ENCODE results near the gene TOR2A. TPM values are rescaled to one million over a fixed set of nuclear protein-coding genes. Genes with fewer than 3 reads are reported as not detected.
"Not testable (repeated sequence)": the region's sequence is repeated elsewhere in the genome, so short reads cannot be mapped to it uniquely, and the experiment has no call there.

Gene TOR2A
- total RNA-seq (10 to 100 TPM; 28.7 to 32.0 TPM), polyA plus RNA-seq (ENCODE audit: insufficient read depth, low read depth, low replicate concordance) (30.4 TPM)
- long read RNA-seq, donor 1, transcript TOR2A-203 (5 exons, 1,523 nt), result major isoform, 10 of 15 reads
- long read RNA-seq, donor 1, partial matches to known transcripts, result 0 of 15 reads
- long read RNA-seq, donor 1, other reads (novel, unspliced or antisense), result 0 of 15 reads
- long read RNA-seq, donor 2, transcript TOR2A-203 (5 exons, 1,523 nt), result major isoform, 5 of 9 reads
- long read RNA-seq, donor 2, partial matches to known transcripts, result 0 of 9 reads
- long read RNA-seq, donor 2, other reads (novel, unspliced or antisense), result 0 of 9 reads

DNA sequence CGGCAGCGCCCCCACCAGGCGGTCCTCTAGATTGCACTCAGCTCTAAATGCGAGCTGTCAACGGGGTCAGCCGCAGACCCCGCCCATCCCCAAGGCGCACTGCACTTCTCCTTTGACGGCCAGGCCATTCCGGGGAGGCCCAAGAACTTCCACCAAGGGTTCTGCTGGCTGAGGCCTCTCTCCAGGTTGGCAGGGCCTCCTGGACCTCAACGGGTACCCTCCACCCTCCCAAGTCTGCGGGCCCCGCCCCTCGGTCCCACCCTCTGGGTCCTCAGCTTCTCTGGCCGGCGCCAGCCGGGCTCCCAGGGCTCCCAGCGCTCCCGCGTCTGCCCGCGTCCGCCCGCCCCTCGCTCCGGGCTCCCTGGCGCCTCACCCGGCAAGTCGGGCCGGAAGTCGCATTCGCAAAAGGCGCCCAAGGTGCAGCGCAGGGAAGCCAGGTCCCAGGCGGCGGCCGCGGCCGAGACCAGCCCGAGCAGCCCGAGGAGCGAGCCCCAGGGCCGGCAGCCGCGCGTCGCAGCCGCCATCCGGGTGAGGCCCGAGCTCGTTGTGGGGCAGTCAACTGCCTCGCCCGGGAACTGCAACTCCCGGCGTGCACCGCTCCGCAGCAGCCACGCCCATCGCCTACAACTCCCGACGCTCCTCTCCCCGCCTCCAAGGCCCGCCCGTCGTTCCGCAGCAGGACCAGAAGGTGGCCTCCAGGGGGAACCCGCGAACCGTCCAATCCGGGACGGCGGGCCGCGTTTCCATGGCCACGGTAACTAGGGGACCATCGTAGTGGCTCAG is at the start of gene TOR2A:
Gene TOR2A, minus strand, starts transcription at position 548 of the 783 bp plus-strand sequence. Its CDS starts 24 bp downstream, at position 524.
- no peaks in the 10 kb centered on the region for H3K9me3 ChIP-seq
- intact Hi-C loops (cut with DNase I; ENCODE audit: low total_unique reads), result loop anchor here (5.0 to 10.0 kb wide), 4 partner anchors 47 to 182 kb away; partner anchors contain the start of genes AK1 and ST6GALNAC4
- TF ChIP-seq CTCF (IDR thresholded peaks at IDR 0.05), result peak; percentile 89 to 99 (median 98)
- TF ChIP-seq POLR2A (IDR thresholded peaks at IDR 0.05), result peak; percentile 20
- H3K4me1 ChIP-seq, result peaks cover 35% of the 10 kb centered on the region
- H3K27ac ChIP-seq, result peak within 1 kb of the TSS; percentile 72 to 94
- H3K36me3 ChIP-seq (ENCODE audit: low read depth, missing control alignments), result no peaks in the 10 kb centered on the region
- peak within 1 kb of the TSS; percentile 77 to 88 for H3K4me3 ChIP-seq
- H3K27me3 ChIP-seq, result no peaks in the 10 kb centered on the region
- DNase-seq, result peak; percentile 98
- 0 to 1% methylated on average over 12 to 74 of the region's 76 CpGs for WGBS, 2 donors

- Histone ChIP-seq H3K4me1 (peaks cover 30% of the 10 kb centered on the region), H3K27ac (no peak overlapping the region), H3K9me3 (no peaks in the 10 kb centered on the region), H3K36me3 (ENCODE audit: low read depth, missing control alignments) (no peaks in the 10 kb centered on the region), H3K27me3 (no peaks in the 10 kb centered on the region), H3K4me3 (no peak overlapping the region)
- no peak for TF ChIP-seq POLR2A (IDR thresholded peaks at IDR 0.05)
- TF ChIP-seq CTCF (IDR thresholded peaks at IDR 0.05), result no peak
- DNase-seq, result no peak
- WGBS, 2 donors, result 71 to 80% methylated on average over 12 to 20 of the region's 20 CpGs
- intact Hi-C loops (cut with DNase I; ENCODE audit: low total_unique reads), result loop anchor here (5.0 to 10.0 kb wide), 2 partner anchors 46 to 81 kb away; partner anchors contain the start of gene TOR2A
Measured at GRCh38 chr9:127783111-127784008, 48.3 kb upstream of the TOR2A start.

DNA sequence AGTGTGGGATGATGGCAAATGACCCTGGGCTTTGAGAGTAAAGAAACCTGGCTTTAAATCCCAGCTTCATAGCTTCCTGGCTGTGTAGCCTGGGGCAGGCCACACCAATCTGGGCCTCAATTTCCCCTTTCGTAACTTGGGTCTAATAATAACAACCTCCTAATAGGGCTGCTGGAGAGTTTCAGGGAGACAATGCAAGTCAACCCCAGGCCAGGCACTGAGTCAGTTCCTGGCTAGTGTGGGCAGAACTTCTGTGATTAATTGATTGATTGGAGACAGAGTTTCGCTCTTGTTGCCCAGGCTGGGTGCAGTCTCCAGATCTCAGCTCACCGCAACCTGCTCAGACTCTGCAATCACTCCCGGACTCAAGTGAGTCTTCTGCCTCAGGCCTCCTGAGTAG is 46.7 kb upstream of the TOR2A start:
- H3K4me1 ChIP-seq, result peaks cover 16% of the 10 kb centered on the region
- no peaks in the 10 kb centered on the region for H3K9me3 ChIP-seq
- TF ChIP-seq CTCF (IDR thresholded peaks at IDR 0.05) (no peak), POLR2A (IDR thresholded peaks at IDR 0.05) (no peak)
- no peak overlapping the region for H3K4me3 ChIP-seq
- intact Hi-C loops (cut with DNase I; ENCODE audit: low total_unique reads), result loop anchor here (5.0 to 10.0 kb wide), 2 partner anchors 45 to 83 kb away; partner anchors contain the start of gene TOR2A
- no peaks in the 10 kb centered on the region for H3K36me3 ChIP-seq (ENCODE audit: low read depth, missing control alignments)
- no peaks in the 10 kb centered on the region for H3K27me3 ChIP-seq
- H3K27ac ChIP-seq, result no peak overlapping the region
- no peak for DNase-seq
- 88 to 98% methylated on average over 4 of the region's 4 CpGs for WGBS, 2 donors

DNA sequence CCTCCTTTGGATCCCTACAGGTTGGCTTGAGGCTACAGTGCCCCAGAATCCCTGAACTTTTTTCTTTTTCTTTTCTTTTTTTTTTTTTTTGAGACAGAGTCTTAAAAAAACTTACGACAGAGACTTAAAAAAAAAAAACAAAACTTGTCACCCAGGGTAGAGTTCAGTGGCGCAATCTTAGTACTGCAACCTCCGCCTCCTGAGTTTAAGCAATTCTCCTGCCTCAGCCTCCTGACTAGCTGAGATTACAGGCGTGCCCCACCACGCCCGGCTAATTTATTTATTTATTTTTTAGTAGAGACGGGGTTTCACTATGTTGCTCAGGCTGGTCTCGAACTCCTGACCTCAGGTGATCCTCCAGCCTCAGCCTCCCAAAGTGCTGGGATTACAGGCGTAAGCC is 45.8 kb upstream of the TOR2A start:
- not testable (repeated sequence) for H3K36me3 ChIP-seq (ENCODE audit: low read depth, missing control alignments); H3K27ac ChIP-seq; DNase-seq; H3K4me3 ChIP-seq; H3K9me3 ChIP-seq; H3K27me3 ChIP-seq
- intact Hi-C loops (cut with DNase I; ENCODE audit: low total_unique reads), result loop anchor here (5.0 to 10.0 kb wide), 2 partner anchors 44 to 84 kb away; partner anchors contain the start of gene TOR2A
- H3K4me1 ChIP-seq, result peaks cover 15% of the 10 kb centered on the region
- WGBS, 2 donors, result 91 to 93% methylated on average over 9 of the region's 9 CpGs
- peak in 1 of 3 experiments; percentile 14 for TF ChIP-seq CTCF (IDR thresholded peaks at IDR 0.05)

All from testis (tissue), 5 donors.